Peyer's patch (tissue), 4 donors: Measurements from ENCODE around the gene MUC2.

Experiments
- POLR2A ChIP-seq, 2 donors: fragments of 450-650 bp; IDR thresholded peaks; one replicate each; pipeline ENCODE4 v1.5.1; 2017; ENCODE audit warnings: antibody characterized with exemption in 2 of 2, mild to moderate bottlenecking in 2 of 2, moderate library complexity in 2 of 2
- TF ChIP-seq, protein P1 (sequence below), 6 experiments: fragments of 450-650 bp in 4 of 6; fragments of 200-600 bp in 2 of 6; sonication (generic) in 1 of 6; IDR thresholded peaks; one replicate each; pipeline ENCODE4 v1.5.1; 2017 to 2019; ENCODE audit warnings: antibody characterized with exemption in 6 of 6, mild to moderate bottlenecking in 3 of 6, moderate library complexity in 1 of 6

DNA sequence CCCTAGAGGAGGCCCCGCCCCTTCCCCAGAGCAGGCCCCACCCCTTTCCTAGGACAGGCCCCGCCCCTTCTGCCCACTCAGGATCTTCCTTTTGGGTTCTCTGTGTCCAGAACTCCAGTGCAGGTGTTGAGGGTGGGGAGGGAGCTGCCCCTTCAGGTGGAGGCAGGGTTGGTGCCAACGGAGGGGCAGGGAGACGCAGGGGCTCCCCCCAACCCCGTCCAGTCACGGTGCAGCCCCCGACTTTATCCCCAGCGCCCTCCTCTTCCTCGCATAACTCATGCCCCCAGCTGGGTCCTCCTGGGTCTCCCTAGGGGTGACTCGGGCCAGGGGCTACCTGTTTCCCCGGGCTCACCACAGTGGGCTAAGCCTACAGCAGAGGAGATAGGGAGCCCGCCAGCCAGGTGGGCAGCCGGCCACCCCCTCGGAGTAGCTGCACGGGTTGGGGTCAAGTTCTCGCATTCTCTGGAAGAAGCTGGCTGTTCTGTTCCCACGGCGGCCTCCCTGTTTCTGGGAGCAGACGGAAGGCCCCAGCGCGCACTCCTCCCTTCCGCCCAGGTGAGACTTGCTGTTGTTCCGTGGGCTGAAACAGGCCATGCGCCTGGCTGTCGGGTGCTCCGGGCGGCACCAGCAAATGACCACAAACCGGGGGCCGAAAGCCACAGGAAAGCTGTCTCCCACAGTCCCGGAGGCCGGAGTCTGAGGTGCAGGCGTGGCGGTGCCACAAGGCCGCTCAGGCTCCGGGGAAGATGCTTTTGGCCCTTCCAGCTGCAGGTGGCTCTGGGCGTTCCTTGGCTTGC is 38.9 kb downstream of the MUC2 start:
- TF ChIP-seq, protein P1, sequence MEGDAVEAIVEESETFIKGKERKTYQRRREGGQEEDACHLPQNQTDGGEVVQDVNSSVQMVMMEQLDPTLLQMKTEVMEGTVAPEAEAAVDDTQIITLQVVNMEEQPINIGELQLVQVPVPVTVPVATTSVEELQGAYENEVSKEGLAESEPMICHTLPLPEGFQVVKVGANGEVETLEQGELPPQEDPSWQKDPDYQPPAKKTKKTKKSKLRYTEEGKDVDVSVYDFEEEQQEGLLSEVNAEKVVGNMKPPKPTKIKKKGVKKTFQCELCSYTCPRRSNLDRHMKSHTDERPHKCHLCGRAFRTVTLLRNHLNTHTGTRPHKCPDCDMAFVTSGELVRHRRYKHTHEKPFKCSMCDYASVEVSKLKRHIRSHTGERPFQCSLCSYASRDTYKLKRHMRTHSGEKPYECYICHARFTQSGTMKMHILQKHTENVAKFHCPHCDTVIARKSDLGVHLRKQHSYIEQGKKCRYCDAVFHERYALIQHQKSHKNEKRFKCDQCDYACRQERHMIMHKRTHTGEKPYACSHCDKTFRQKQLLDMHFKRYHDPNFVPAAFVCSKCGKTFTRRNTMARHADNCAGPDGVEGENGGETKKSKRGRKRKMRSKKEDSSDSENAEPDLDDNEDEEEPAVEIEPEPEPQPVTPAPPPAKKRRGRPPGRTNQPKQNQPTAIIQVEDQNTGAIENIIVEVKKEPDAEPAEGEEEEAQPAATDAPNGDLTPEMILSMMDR (IDR thresholded peaks at IDR 0.05) = no peak
- TF ChIP-seq POLR2A (IDR thresholded peaks at IDR 0.05) = no peak
